ENCODE results near the gene ZP1.

GRCh38 chr11:60891103-60891741 is 23.9 kb downstream of the ZP1 start:
- no peak for TF ChIP-seq POLR2A (IDR thresholded peaks at IDR 0.05; ENCODE audit: low read depth, low read length)
- no peak for TF ChIP-seq CTCF (conservative IDR thresholded peaks at IDR 0.05; ENCODE audit: low read depth, low read length)
- TF ChIP-seq SMC3 (IDR thresholded peaks at IDR 0.05; ENCODE audit: low read depth, low read length) = no peak
- no peak for TF ChIP-seq CEBPB (IDR thresholded peaks at IDR 0.05; ENCODE audit: low read depth, low read length)
- no peak for TF ChIP-seq USF2 (IDR thresholded peaks at IDR 0.05; ENCODE audit: low read depth, low read length)
- no peak for TF ChIP-seq RAD21 (IDR thresholded peaks at IDR 0.05; ENCODE audit: low read length)
- TF ChIP-seq RCOR1 (IDR thresholded peaks at IDR 0.05; ENCODE audit: insufficient replicate concordance, low read length) = no peak
- no peak for TF ChIP-seq ELK1 (IDR thresholded peaks at IDR 0.05; ENCODE audit: borderline replicate concordance, low read depth, low read length)
- TF ChIP-seq BHLHE40 (IDR thresholded peaks at IDR 0.05; ENCODE audit: low read depth, low read length) = no peak
- TF ChIP-seq CHD1 (IDR thresholded peaks at IDR 0.05; ENCODE audit: low read depth, low read length) = no peak
- TF ChIP-seq MAFK (IDR thresholded peaks at IDR 0.05; ENCODE audit: low read depth, low read length) = no peak
- no peak for TF ChIP-seq MAZ (IDR thresholded peaks at IDR 0.05; ENCODE audit: borderline replicate concordance, low read depth, low read length)
